MM.1S (cell line): Measurements from ENCODE around the gene DTHD1.

Source experiments
- EZH2 ChIP-seq: fragments of 300-600 bp; sonication (generic); optimal IDR thresholded peaks from 2 replicates; pipeline ENCODE3; 2017; ENCODE audit warnings: low read depth, mild to moderate bottlenecking, antibody characterized with exemption, low read length, mixed read lengths
- TF ChIP-seq, protein P1 (sequence below): fragments of 300-600 bp; sonication (generic); IDR thresholded peaks from 2 replicates; pipeline ENCODE4 v1.5.1; 2016; ENCODE audit warnings: antibody characterized with exemption, low read length, mixed read lengths

- TF ChIP-seq EZH2, result no peak
- TF ChIP-seq, protein P1, sequence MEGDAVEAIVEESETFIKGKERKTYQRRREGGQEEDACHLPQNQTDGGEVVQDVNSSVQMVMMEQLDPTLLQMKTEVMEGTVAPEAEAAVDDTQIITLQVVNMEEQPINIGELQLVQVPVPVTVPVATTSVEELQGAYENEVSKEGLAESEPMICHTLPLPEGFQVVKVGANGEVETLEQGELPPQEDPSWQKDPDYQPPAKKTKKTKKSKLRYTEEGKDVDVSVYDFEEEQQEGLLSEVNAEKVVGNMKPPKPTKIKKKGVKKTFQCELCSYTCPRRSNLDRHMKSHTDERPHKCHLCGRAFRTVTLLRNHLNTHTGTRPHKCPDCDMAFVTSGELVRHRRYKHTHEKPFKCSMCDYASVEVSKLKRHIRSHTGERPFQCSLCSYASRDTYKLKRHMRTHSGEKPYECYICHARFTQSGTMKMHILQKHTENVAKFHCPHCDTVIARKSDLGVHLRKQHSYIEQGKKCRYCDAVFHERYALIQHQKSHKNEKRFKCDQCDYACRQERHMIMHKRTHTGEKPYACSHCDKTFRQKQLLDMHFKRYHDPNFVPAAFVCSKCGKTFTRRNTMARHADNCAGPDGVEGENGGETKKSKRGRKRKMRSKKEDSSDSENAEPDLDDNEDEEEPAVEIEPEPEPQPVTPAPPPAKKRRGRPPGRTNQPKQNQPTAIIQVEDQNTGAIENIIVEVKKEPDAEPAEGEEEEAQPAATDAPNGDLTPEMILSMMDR, result no peak
These were observed 46.1 kb upstream of the DTHD1 start for GRCh38 chr4:36235306-36235705.
